Neural cell (in vitro differentiated cells): ENCODE data around the gene ZBTB40.

ENCODE experiments used
- CTCF ChIP-seq: fragments of 450-650 bp; IDR thresholded peaks from 2 replicates; pipeline ENCODE4 v1.5.1; 2014; ENCODE audit warnings: antibody characterized with exemption, mild to moderate bottlenecking, moderate library complexity; ENCODE audit not compliant: poor library complexity, severe bottlenecking
- EZH2 ChIP-seq: fragments of 200-600, 300-800 bp; shearing (Covaris generic), sonication (generic); IDR thresholded peaks from 2 replicates; pipeline ENCODE4 v1.6.1; 2014; ENCODE audit warnings: antibody characterized with exemption, low read length, borderline replicate concordance, mild to moderate bottlenecking; ENCODE audit not compliant: insufficient read depth, poor library complexity, severe bottlenecking
- POLR2AphosphoS5 ChIP-seq: IDR thresholded peaks from 2 replicates; pipeline ENCODE4 v1.6.1; 2012
- REST ChIP-seq: IDR thresholded peaks from 2 replicates; pipeline ENCODE4 v1.6.1; 2012; ENCODE audit warnings: borderline replicate concordance
- SMC3 ChIP-seq: fragments of 450-650 bp; conservative IDR thresholded peaks from 2 replicates; pipeline ENCODE4 v1.6.1; 2014; ENCODE audit warnings: antibody characterized with exemption, mild to moderate bottlenecking, moderate library complexity; ENCODE audit not compliant: poor library complexity
- TAF1 ChIP-seq: IDR thresholded peaks from 2 replicates; pipeline ENCODE4 v1.6.1; 2012; ENCODE audit warnings: low read depth

GRCh38 chr1:22473952-22474351 is 22.3 kb downstream of the ZBTB40 start:
- no peak for TF ChIP-seq CTCF
- TF ChIP-seq EZH2: no peak
- TF ChIP-seq SMC3: no peak
- TF ChIP-seq POLR2AphosphoS5: no peak
- TF ChIP-seq REST: no peak
- no peak for TF ChIP-seq TAF1
